Astrocyte (in vitro differentiated cells and primary cell): ENCODE results near the gene RASSF5. TPM values are rescaled to one million over a fixed set of nuclear protein-coding genes. Genes with fewer than 3 reads are reported as not detected.

Experiments
- DNase-seq: peaks from one replicate; pipeline ENCODE4 v3.0.0-alpha.2; 2010; ENCODE audit warnings: low read depth
- FAIRE-seq: peaks from 2 replicates; lab custom pipeline; 2011; peaks lifted over from hg19 to GRCh38; lab: Jason Lieb, UNC
- H2AFZ ChIP-seq: 2 replicates; pipeline ENCODE4 v1.6.0; 2012; ENCODE audit warnings: low read depth, low read length, inconsistent platforms
- H3K27ac ChIP-seq: 2 replicates; pipeline ENCODE4 v1.5.1; 2011; ENCODE audit warnings: low read depth, low read length, inconsistent platforms
- H3K27me3 ChIP-seq: 2 replicates; pipeline ENCODE4 v1.6.0; 2011; ENCODE audit warnings: low read length, inconsistent platforms; ENCODE audit not compliant: insufficient read depth
- H3K36me3 ChIP-seq: 2 replicates; pipeline ENCODE4 v1.5.1; 2011; ENCODE audit warnings: low read length, inconsistent platforms; ENCODE audit not compliant: insufficient read depth
- H3K4me1 ChIP-seq: 2 replicates; pipeline ENCODE4 v1.5.1; 2011; ENCODE audit warnings: low read length, inconsistent platforms; ENCODE audit not compliant: insufficient read depth
- H3K4me2 ChIP-seq: 2 replicates; pipeline ENCODE4 v1.6.0; 2012; ENCODE audit warnings: low read length, inconsistent platforms
- H3K4me3 ChIP-seq: 2 replicates; pipeline ENCODE4 v1.5.1; 2011; ENCODE audit warnings: low read depth, mild to moderate bottlenecking, low read length, inconsistent platforms; ENCODE audit not compliant: insufficient read depth
- H3K79me2 ChIP-seq: 2 replicates; pipeline ENCODE4 v1.6.0; 2012; ENCODE audit warnings: mild to moderate bottlenecking, low read length, inconsistent platforms; ENCODE audit not compliant: insufficient read depth
- H3K9ac ChIP-seq: 2 replicates; pipeline ENCODE4 v1.6.0; 2012; ENCODE audit warnings: mild to moderate bottlenecking, low read length, inconsistent platforms
- H3K9me3 ChIP-seq: 2 replicates; pipeline ENCODE4 v1.5.1; 2012; ENCODE audit warnings: low read depth, mild to moderate bottlenecking, low read length, inconsistent platforms; ENCODE audit not compliant: insufficient read depth
- H4K20me1 ChIP-seq: 2 replicates; pipeline ENCODE4 v1.6.0; 2012; ENCODE audit warnings: low read length, inconsistent platforms; ENCODE audit not compliant: insufficient read depth
- H3K27ac Mint-ChIP-seq: one replicate; pipeline ENCODE4 v1.8.0; 2021; ENCODE audit warnings: mild to moderate bottlenecking, mixed read lengths; ENCODE audit not compliant: unreplicated experiment
- H3K27me3 Mint-ChIP-seq: one replicate; pipeline ENCODE4 v1.8.0; 2021; ENCODE audit warnings: low read depth, mixed read lengths; ENCODE audit not compliant: unreplicated experiment
- H3K36me3 Mint-ChIP-seq: one replicate; pipeline ENCODE4 v1.8.0; 2021; ENCODE audit warnings: low read depth, mixed read lengths; ENCODE audit not compliant: unreplicated experiment
- H3K4me1 Mint-ChIP-seq: one replicate; pipeline ENCODE4 v1.8.0; 2021; ENCODE audit warnings: low read depth, mixed read lengths; ENCODE audit not compliant: unreplicated experiment
- H3K4me3 Mint-ChIP-seq: one replicate; pipeline ENCODE4 v1.8.0; 2021; ENCODE audit warnings: mild to moderate bottlenecking, moderate library complexity, mixed read lengths; ENCODE audit not compliant: unreplicated experiment
- H3K9me3 Mint-ChIP-seq: one replicate; pipeline ENCODE4 v1.8.0; 2021; ENCODE audit warnings: mild to moderate bottlenecking, mixed read lengths; ENCODE audit not compliant: unreplicated experiment
- CTCF ChIP-seq: IDR thresholded peaks from 2 replicates; pipeline ENCODE4 v1.5.1; 2011; ENCODE audit warnings: low read depth, mild to moderate bottlenecking, inconsistent platforms, low read length, moderate library complexity; ENCODE audit not compliant: insufficient read depth
- EZH2 ChIP-seq: IDR thresholded peaks from 2 replicates; pipeline ENCODE4 v1.6.1; 2012; ENCODE audit warnings: mild to moderate bottlenecking, low read length, inconsistent platforms; ENCODE audit not compliant: insufficient read depth
- total RNA-seq: library from RNA; stranded (reverse); gene quantifications from 2 replicates; pipeline ENCODE4 v1.2.1, GENCODE V29; 2021

The RASSF5 gene
- total RNA-seq, 1 donor from 2014 or later = 0.43 TPM

- Mint-ChIP-seq H3K36me3 (peaks cover 18% of the 10 kb centered on the region), H3K27ac (no peak overlapping the region), H3K27me3 (peaks cover 5% of the 10 kb centered on the region), H3K4me3 (no peak overlapping the region), H3K4me1 (peaks cover 9% of the 10 kb centered on the region), H3K9me3 (no peaks in the 10 kb centered on the region)
- Histone ChIP-seq H3K4me3 (no peak overlapping the region), H2AFZ (no peak overlapping the region), H3K27ac (no peak overlapping the region), H3K36me3 (peaks cover 11% of the 10 kb centered on the region), H3K27me3 (no peaks in the 10 kb centered on the region), H3K79me2 (no peaks in the 10 kb centered on the region), H3K4me1 (peaks cover 12% of the 10 kb centered on the region), H3K9me3 (no peaks in the 10 kb centered on the region), H3K9ac (no peak overlapping the region), H3K4me2 (no peak overlapping the region), H4K20me1 (no peaks in the 10 kb centered on the region)
- TF ChIP-seq CTCF (no peak), EZH2 (no peak)
- FAIRE-seq (no peak), DNase-seq (no peak)
Observed at GRCh38 chr1:206488466-206488865, 18.9 kb upstream of the RASSF5 start.

GRCh38 chr1:206489980-206490770 is 17.2 kb upstream of the RASSF5 start:
- peak overlapping the region; percentile 37 for H2AFZ ChIP-seq
- Mint-ChIP-seq H3K9me3 (no peaks in the 10 kb centered on the region), H3K4me3 (no peak overlapping the region), H3K36me3 (peaks cover 17% of the 10 kb centered on the region), H3K27me3 (peaks cover 5% of the 10 kb centered on the region), H3K4me1 (peaks cover 10% of the 10 kb centered on the region), H3K27ac (no peak overlapping the region)
- H3K79me2 ChIP-seq = no peaks in the 10 kb centered on the region
- peak; percentile 40 for DNase-seq
- FAIRE-seq = no peak
- no peaks in the 10 kb centered on the region for H3K9me3 ChIP-seq
- H3K27ac ChIP-seq = no peak overlapping the region
- peaks cover 16% of the 10 kb centered on the region for H3K36me3 ChIP-seq
- peak overlapping the region; percentile 8 for H3K9ac ChIP-seq
- no peaks in the 10 kb centered on the region for H3K27me3 ChIP-seq
- H3K4me3 ChIP-seq = no peak overlapping the region
- H3K4me2 ChIP-seq = peak overlapping the region; percentile 51
- TF ChIP-seq EZH2 (no peak), CTCF (peak; percentile 86)
- peaks cover 15% of the 10 kb centered on the region for H3K4me1 ChIP-seq
- no peaks in the 10 kb centered on the region for H4K20me1 ChIP-seq
